CD4-positive, alpha-beta T cell (primary cell): Measurements from ENCODE around the gene PLA2G15. TPM values are rescaled to one million over a fixed set of nuclear protein-coding genes. Genes with fewer than 3 reads are reported as not detected.

Source experiments
- ATAC-seq: fragments of 200-7000 bp; cut with Tn5 transposase; one replicate; pipeline ENCODE4 v1.10.0; 2022; ENCODE audit warnings: mild to moderate bottlenecking; ENCODE audit not compliant: poor library complexity
- CTCF ChIA-PET: fragments of 350-600 bp; sonication (Branson Sonifier 250); formaldehyde crosslinking; loops from one replicate; lab custom pipeline; 2021; ENCODE audit warnings: antibody characterized with exemption, inconsistent platforms; lab: Charles Lee
- POLR2A ChIA-PET: fragments of 350-600 bp; sonication (Branson Sonifier 250); formaldehyde crosslinking; loops from one replicate; lab custom pipeline; 2021; ENCODE audit warnings: antibody characterized with exemption, inconsistent platforms; lab: Charles Lee
- DNase-seq, 14 experiments: peaks; one replicate each; pipeline ENCODE4 v3.0.0-alpha.2; 2013 to 2020; ENCODE audit warnings: mixed read lengths in 2 of 14
- H3K27ac ChIP-seq, 2 donors: one replicate each; pipeline versions ENCODE4 v1.5.1 to v1.7.0; 2013; ENCODE audit warnings: low read length in 2 of 2, low read depth in 1 of 2, mild to moderate bottlenecking in 1 of 2
- H3K27me3 ChIP-seq, 2 experiments: 1 replicate in 1 of 2; 2 replicates in 1 of 2; pipeline versions ENCODE4 v1.6.1 to v1.7.0; 2013; ENCODE audit warnings: low read length in 2 of 2, control low read depth in 1 of 2, mild to moderate bottlenecking in 1 of 2, moderate library complexity in 1 of 2; ENCODE audit not compliant: insufficient read depth in 2 of 2, control insufficient read depth in 1 of 2
- H3K36me3 ChIP-seq: one replicate; pipeline ENCODE4 v1.6.1; 2013; ENCODE audit warnings: low read length, control low read depth; ENCODE audit not compliant: insufficient read depth
- H3K4me1 ChIP-seq: one replicate; pipeline ENCODE4 v1.6.1; 2013; ENCODE audit warnings: low read length, control low read depth; ENCODE audit not compliant: insufficient read depth
- H3K4me3 ChIP-seq: one replicate; pipeline ENCODE4 v1.5.1; 2013; ENCODE audit warnings: mild to moderate bottlenecking, low read length, moderate library complexity
- H3K9me3 ChIP-seq, 2 experiments: 1 replicate in 1 of 2; 2 replicates in 1 of 2; pipeline versions ENCODE4 v1.6.1 to v1.7.0; 2013; ENCODE audit warnings: low read length in 2 of 2, mild to moderate bottlenecking in 2 of 2, control low read depth in 1 of 2, moderate library complexity in 1 of 2; ENCODE audit not compliant: control insufficient read depth in 1 of 2, insufficient read depth in 1 of 2
- H3K27ac Mint-ChIP-seq: one replicate; pipeline ENCODE4 v1.8.0; 2020; ENCODE audit warnings: mixed read lengths
- H3K27me3 Mint-ChIP-seq: one replicate; pipeline ENCODE4 v1.8.0; 2021; ENCODE audit warnings: mixed read lengths
- H3K36me3 Mint-ChIP-seq: one replicate; pipeline ENCODE4 v1.8.0; 2021; ENCODE audit warnings: low read depth, mixed read lengths
- H3K4me1 Mint-ChIP-seq: one replicate; pipeline ENCODE4 v1.8.0; 2021; ENCODE audit warnings: low read depth, mixed read lengths
- H3K4me3 Mint-ChIP-seq: one replicate; pipeline ENCODE4 v1.8.0; 2020; ENCODE audit warnings: mild to moderate bottlenecking, mixed read lengths
- H3K9me3 Mint-ChIP-seq: one replicate; pipeline ENCODE4 v1.8.0; 2020; ENCODE audit warnings: mixed read lengths
- intact Hi-C, 2 experiments: fragments of 100-400 bp; cut with DNase I in 1 of 2; cut with micrococcal nuclease in 1 of 2; formaldehyde crosslinking; loops; one replicate each; pipeline versions ENCODE4 v1.15.1 to v1.9.0; 2023 to 2025; cut with DNase I, micrococcal nuclease
- total RNA-seq, 174 experiments: library from RNA in 2 of 174; stranded (reverse) in 2 of 174; gene quantifications; one replicate each; pipeline ENCODE4 v1.2.3 and lab custom pipeline; 2021 to 2026
- TF ChIP-seq, protein P1 (sequence below): fragments of 200-600 bp; IDR thresholded peaks from one replicate; pipeline ENCODE4 v1.8.0; 2022; ENCODE audit warnings: antibody characterized with exemption, mild to moderate bottlenecking

PLA2G15 gene
- total RNA-seq, 2 experiments from 2014 or later: 4.3 to 4.7 TPM

DNA sequence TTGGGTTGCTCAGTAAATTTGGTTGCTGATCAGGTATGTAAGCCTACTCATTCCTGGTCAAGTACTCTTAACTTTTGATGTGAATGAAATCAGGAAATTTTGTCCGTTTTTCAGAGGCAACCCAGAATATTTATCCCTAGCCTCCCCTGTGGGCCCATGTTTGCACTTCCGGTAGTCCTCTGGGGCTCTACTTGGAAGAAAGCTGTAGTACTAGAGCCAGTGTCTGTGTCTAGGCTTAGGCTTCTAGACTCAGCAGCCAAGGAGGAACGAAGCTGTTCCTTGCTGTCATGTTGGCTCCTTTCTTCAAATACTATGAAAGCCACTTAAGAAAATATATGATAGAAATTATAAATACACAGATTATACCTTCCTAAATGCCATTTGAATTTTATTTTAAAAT is 30.4 kb upstream of the PLA2G15 start:
- intact Hi-C loops: no loop called here
- Mint-ChIP-seq H3K27me3 (no peaks in the 10 kb centered on the region), H3K4me3 (no peak overlapping the region), H3K36me3 (peaks cover 54% of the 10 kb centered on the region), H3K4me1 (peaks cover 50% of the 10 kb centered on the region), H3K27ac (peak overlapping the region; percentile 79), H3K9me3 (no peaks in the 10 kb centered on the region)
- H3K4me3 ChIP-seq: no peak overlapping the region
- H3K27me3 ChIP-seq: no peaks in the 10 kb centered on the region
- CTCF ChIA-PET: no interaction called here
- peak overlapping the region in 1 of 2 donors; percentile 21 for H3K27ac ChIP-seq
- H3K9me3 ChIP-seq: no peaks in the 10 kb centered on the region
- no peak for ATAC-seq
- DNase-seq: no peak
- H3K4me1 ChIP-seq: peaks cover 20% of the 10 kb centered on the region
- H3K36me3 ChIP-seq: peaks cover 29% of the 10 kb centered on the region
- POLR2A ChIA-PET: interaction anchor here (0.7 to 0.8 kb wide), 2 partner anchors 9 to 12 kb away, joined by 3 read pairs; no protein-coding TSS in a partner anchor
- TF ChIP-seq, protein P1, sequence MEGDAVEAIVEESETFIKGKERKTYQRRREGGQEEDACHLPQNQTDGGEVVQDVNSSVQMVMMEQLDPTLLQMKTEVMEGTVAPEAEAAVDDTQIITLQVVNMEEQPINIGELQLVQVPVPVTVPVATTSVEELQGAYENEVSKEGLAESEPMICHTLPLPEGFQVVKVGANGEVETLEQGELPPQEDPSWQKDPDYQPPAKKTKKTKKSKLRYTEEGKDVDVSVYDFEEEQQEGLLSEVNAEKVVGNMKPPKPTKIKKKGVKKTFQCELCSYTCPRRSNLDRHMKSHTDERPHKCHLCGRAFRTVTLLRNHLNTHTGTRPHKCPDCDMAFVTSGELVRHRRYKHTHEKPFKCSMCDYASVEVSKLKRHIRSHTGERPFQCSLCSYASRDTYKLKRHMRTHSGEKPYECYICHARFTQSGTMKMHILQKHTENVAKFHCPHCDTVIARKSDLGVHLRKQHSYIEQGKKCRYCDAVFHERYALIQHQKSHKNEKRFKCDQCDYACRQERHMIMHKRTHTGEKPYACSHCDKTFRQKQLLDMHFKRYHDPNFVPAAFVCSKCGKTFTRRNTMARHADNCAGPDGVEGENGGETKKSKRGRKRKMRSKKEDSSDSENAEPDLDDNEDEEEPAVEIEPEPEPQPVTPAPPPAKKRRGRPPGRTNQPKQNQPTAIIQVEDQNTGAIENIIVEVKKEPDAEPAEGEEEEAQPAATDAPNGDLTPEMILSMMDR: no peak

DNA sequence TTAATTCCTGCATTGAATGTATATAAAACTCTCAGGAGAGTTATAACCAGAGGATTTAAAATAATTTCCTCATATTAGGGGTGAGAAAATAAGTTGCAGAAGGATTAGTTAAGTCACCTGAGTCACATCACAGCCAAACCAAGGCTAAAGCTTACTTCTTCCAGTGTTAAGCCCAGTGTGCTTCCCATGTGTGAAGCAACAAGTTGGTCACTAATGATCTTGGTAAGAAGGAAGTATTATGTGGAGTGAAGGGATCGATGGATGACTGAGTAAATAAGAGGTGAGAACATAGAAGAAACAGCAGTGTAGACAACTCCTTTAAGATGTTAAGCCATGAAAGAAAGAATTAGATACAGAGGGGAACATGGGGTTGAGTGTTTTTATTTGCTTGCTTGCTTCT is 29.9 kb upstream of the PLA2G15 start:
- Mint-ChIP-seq H3K27ac (peak overlapping the region; percentile 79), H3K4me1 (peaks cover 47% of the 10 kb centered on the region), H3K27me3 (no peaks in the 10 kb centered on the region), H3K9me3 (no peaks in the 10 kb centered on the region), H3K4me3 (no peak overlapping the region), H3K36me3 (peaks cover 58% of the 10 kb centered on the region)
- Histone ChIP-seq H3K9me3 (no peaks in the 10 kb centered on the region), H3K4me3 (no peak overlapping the region), H3K27ac (no peak overlapping the region), H3K36me3 (peaks cover 35% of the 10 kb centered on the region), H3K27me3 (no peaks in the 10 kb centered on the region), H3K4me1 (peaks cover 15% of the 10 kb centered on the region)
- intact Hi-C loops: no loop called here
- POLR2A ChIA-PET: interaction anchor here (0.7 kb wide), 1 partner anchor 8 kb away, joined by 3 read pairs; no protein-coding TSS in a partner anchor
- ATAC-seq (no peak), DNase-seq (no peak)
- TF ChIP-seq, protein P1: no peak
- CTCF ChIA-PET: no interaction called here

DNA sequence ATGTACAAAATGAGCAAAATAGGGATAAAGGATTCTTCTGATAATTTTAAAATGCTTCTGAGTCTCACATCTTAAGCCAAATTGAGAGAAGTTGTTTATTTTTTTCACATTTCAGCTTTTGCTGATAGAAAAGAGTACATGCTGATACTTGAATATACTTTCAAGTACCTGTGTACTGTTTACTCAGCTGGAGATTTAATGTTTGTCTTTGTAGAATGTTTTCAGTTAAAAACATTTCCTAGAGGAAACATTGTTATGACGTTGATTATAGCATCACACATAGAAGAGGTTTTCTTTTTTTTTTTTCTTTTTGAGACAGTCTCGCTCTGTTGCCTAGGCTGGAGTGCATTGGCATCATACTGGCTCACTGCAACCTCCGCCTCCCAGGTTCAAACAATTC is 28.9 kb upstream of the PLA2G15 start:
- H3K4me3 ChIP-seq: no peak overlapping the region
- Mint-ChIP-seq H3K9me3 (no peaks in the 10 kb centered on the region), H3K4me1 (peaks cover 40% of the 10 kb centered on the region), H3K27me3 (no peaks in the 10 kb centered on the region), H3K36me3 (peaks cover 55% of the 10 kb centered on the region), H3K4me3 (no peak overlapping the region), H3K27ac (peak overlapping the region; percentile 79)
- ChIA-PET POLR2A (no interaction called here), CTCF (interaction anchor here (1.6 to 2.3 kb wide), 2 partner anchors 11 to 122 kb away, joined by 5 to 7 read pairs; no protein-coding TSS in a partner anchor)
- H3K9me3 ChIP-seq: no peaks in the 10 kb centered on the region
- H3K27me3 ChIP-seq: no peaks in the 10 kb centered on the region
- TF ChIP-seq, protein P1: no peak
- H3K36me3 ChIP-seq: peaks cover 43% of the 10 kb centered on the region
- H3K27ac ChIP-seq: no peak overlapping the region
- ATAC-seq (no peak), DNase-seq (no peak)
- peaks cover 6% of the 10 kb centered on the region for H3K4me1 ChIP-seq
- intact Hi-C loops: no loop called here
